ENCODE measurements around the gene ZCCHC14.
"Not testable (repeated sequence)": the region's sequence is repeated elsewhere in the genome, so short reads cannot be mapped to it uniquely, and the experiment has no call there.

ZCCHC14 gene

GRCh38 chr16:87497767-87498290, 5.0 kb upstream of the ZCCHC14 start:
- DNase-seq (ENCODE audit: low read depth in 2 of 3, low spot score in 2 of 3): not testable (repeated sequence)

DNA sequence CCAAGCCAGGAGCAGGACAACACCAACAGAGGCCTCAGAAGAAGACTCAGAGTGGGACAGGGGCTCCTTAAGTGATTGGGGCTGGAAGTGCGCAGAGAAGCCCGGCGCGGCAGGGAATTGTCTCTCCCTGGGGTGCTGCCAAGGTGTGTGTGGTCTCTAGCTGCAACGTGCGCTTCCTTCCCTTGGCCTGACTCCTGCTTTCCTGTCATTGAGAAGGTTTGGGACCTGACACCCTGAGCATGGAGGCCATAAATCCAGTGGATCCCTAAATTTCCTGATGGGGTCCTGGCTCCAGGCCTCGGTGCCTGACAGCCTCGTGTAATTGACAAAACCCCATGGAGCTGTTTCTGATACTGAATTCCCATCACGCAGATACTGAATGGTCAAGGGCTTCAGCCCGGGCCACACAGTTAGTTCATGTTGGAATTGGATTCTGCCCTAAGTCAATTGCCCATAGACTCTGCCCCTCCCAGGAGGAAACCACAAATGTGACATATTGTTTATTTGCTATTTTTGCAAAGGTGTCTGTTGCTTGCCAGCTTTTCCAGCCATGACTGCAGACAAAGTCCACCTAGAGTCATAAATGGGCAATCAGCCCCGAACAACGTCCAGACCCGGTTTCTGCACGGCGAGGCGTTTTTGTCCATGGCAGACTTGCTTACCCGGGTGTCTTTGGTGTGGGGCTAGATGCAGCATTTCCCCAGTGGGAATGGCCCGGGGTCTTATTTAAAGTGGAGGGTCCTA, 4.4 kb upstream of the ZCCHC14 start:
- DNase-seq (ENCODE audit: low read depth in 2 of 3, low spot score in 2 of 3): not testable (repeated sequence)

DNA sequence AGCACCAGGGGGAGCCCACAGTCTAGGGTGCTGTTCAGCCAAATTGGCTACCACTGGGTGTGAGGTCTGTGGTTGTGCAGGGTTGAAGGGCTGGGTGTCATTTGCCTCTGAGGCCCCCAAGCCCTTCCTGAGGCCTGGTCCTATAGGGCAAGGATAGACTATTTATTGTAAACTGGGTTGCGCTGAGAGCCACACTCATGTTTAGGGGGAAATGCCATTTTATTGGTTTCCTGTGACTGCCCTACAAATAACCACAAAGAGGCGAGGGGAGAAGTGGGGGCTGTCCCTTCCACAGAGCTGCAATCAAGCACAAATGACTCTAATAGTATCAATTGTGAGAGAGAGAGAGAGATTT, 3.6 kb upstream of the ZCCHC14 start:
- DNase-seq (ENCODE audit: low read depth in 2 of 3, low spot score in 2 of 3): no peak

- DNase-seq (ENCODE audit: low read depth in 2 of 3, low spot score in 2 of 3): no peak
Measured at GRCh38 chr16:87495578-87496446, 3.0 kb upstream of the ZCCHC14 start.

DNA sequence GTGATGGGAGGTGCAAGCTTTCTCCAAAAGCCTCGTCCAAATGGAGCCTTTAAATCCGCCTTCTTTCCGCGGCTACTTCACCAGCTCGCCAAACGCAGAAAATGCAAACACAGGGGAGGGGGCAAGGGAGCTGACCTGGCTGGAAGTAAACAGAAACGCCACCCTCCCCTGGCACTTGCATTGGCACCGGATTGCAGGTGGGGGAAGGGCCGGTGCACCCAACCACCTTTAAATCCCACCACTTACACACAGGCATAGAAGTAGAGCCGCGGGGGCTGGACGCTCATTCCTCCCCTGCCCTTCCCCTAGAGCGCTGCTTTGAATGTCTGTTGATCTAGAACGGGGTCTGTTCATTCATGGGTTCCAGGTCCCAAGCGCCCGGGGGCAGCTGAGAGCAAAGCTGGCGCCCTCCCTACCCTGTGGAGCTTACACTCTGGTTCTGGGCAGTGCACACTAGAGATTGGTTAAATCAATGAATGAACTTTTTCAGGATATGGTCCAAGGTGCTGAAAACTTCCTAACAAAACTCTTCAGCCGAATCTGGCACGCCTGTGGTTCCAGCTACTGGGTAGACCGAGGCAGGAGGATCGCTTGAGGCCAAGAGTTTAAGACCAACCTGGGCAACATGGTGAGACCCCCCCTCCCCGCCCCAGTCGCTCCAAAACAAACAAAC, 920 bp upstream of the ZCCHC14 start:
- no peak for DNase-seq (ENCODE audit: low read depth in 2 of 3, low spot score in 2 of 3)

GRCh38 chr16:87492291-87492630, 563 bp downstream of the ZCCHC14 start:
- no peak for DNase-seq (ENCODE audit: low read depth in 2 of 3, low spot score in 2 of 3)

GRCh38 chr16:87491522-87492290, 1.1 kb downstream of the ZCCHC14 start:
- DNase-seq (ENCODE audit: low read depth in 2 of 3, low spot score in 2 of 3): peak in 1 of 3 experiments; percentile 14

DNA sequence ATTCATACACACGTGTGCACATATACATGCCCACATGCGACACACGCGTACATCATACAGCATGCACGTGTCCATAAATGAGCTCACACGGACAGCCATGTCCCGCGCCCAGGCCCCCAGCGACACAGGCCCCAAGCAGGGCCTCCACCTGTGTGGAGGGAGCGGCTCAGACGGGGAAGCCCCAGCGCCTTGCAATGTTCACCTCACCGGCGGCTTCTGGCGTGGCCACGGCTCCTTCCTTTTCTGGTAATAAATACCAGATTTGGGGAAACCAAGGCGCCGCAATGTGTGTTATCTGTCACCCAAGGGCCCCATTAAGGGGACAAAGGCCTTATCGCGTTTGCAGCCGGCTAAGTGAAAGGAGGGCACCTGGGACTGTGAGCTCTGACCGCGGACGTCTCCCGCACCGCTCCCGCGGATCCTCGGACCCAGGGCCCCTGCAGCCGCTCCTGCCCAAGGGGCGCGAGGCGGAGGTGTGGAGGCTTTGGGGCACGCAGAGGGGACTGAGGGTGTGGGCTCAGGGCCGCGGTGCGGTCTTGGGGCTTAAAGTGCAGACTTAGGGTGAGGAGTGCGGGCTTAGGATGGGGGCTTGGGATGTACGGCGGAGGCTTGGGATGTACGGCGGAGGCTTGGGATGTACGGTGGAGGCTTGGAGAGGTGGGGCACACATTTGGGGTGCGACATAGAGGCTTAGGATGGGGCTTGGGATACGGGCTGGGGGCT, 1.9 kb downstream of the ZCCHC14 start:
- peak; percentile 24 to 42 (median 37) for DNase-seq (ENCODE audit: low read depth in 2 of 3, low spot score in 2 of 3)

DNA sequence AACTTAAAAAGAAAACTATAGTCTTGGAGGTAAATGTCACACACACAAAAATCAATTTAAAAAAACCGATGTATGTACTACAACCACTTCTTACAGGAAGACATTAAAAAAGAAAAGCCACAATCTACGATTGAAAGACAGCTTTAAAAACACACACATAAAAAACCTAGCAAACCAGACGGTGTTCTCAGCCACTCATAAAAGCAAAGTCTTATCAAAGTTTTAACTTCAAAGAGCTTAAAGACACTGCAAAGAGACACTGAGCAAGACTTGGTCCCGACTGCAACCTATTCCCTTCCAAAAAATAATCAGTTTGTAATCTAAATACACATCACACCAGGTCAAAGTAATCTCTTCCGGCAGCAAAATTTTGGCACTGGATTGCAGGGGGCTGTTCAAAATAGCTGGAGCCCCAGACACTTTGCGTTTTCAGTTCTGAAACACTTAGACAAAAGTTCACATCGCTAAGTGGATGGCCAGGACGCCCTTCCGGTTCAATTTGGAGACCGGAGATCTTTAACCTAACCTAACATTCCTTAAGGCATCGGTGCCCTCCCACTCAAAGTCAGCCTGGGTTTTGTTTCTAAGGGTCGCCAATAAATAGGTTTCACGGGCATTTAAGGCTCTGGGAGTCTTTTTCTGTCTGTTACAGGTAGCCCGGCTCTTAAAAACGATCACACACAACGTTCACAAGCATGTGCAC, 2.6 kb downstream of the ZCCHC14 start:
- DNase-seq (ENCODE audit: low read depth in 2 of 3, low spot score in 2 of 3): no peak

GRCh38 chr16:87489434-87490045, 3.3 kb downstream of the ZCCHC14 start:
- DNase-seq (ENCODE audit: low read depth in 2 of 3, low spot score in 2 of 3): no peak

DNA sequence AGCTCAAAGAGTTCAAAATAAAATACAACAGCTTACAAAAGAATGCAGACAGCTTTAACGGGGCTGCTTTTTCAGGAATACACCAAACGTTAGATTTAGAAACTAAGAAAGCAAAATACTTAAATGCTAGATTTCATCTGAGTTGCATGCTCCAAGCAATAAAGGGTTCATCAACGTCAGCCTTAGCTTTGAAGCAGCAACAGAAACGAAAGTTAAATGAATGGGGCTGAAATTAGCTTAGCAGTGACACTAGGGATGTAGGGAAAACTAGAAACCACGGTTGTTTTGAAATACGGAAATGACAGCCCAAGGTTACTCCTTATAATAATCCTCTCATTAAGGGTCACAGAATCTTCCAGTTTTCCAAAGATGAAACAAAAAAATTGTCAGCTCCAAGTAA, 3.9 kb downstream of the ZCCHC14 start:
- DNase-seq (ENCODE audit: low read depth in 2 of 3, low spot score in 2 of 3): not testable (repeated sequence)

- no peak for DNase-seq (ENCODE audit: low read depth in 2 of 3, low spot score in 2 of 3)
Measured at GRCh38 chr16:87487361-87487924, 5.4 kb downstream of the ZCCHC14 start.

- no peak for DNase-seq (ENCODE audit: low read depth in 2 of 3, low spot score in 2 of 3)
Measured at GRCh38 chr16:87486713-87487247, 6.0 kb downstream of the ZCCHC14 start.

- DNase-seq (ENCODE audit: low read depth in 2 of 3, low spot score in 2 of 3): no peak
Measured at GRCh38 chr16:87486282-87486681, 6.5 kb downstream of the ZCCHC14 start.

DNA sequence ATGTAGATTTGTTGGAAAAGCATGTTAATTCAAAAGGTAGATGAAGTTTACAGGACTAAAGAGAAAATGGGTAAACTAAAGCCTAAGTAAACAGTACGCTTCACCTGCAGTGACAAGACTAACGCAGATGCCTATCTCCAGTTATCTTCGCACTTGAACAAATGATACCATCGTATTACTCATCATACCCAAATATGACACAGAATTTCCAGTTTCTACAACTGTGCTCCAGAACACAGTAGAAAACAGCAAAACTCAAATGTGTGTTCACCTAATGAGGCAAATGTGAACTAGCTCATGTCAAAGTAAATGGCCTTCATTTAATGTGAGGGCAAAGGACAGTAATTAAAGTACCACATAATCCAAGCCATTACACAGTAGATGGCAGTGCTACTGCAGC, 7.0 kb downstream of the ZCCHC14 start:
- not testable (repeated sequence) for DNase-seq (ENCODE audit: low read depth in 2 of 3, low spot score in 2 of 3)

DNA sequence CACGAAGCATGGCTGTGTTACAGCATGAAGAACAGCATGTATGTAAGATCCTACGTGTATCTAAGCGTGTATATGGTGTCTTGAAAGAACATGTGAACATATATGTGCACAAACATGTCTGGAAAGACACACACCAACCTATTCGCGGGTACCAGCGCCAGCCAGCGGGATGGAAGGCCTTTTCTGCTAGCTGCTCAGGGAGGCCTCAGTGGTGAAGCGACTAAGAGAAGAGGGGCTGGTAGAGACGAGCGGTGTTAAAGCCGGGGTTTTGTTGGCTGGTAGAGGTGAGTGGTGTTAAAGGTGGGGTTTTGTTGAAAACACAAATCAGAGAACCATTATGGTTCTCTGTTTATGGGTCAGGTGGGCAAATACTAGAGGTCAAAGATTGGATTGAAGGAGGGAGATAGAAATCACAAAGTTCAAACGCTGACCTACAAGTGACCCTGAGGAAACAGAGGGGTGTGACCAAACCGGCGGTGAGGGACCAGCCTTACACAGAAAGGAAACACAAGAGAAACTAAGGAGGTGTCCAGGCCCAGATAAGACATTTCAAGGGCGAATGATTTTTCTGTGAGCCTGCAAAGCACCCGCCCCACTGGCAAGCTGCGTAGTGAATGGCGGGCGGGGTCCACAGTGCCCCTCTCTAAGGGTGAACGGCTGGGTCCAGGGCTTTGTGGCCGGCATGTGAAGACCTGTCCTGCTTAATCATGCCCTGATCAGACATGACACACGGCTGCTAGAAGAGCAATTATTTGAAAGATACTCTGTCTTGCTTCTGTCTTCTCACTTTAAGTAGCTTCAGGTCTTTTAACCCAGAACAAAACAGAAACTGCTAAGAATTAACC, 8.1 kb downstream of the ZCCHC14 start:
- no peak for DNase-seq (ENCODE audit: low read depth in 2 of 3, low spot score in 2 of 3)

GRCh38 chr16:87483481-87483880, 9.3 kb downstream of the ZCCHC14 start:
- DNase-seq (ENCODE audit: low read depth in 2 of 3, low spot score in 2 of 3): no peak

- DNase-seq (ENCODE audit: low read depth in 2 of 3, low spot score in 2 of 3): not testable (repeated sequence)
Measured at GRCh38 chr16:87482670-87483069, 10.2 kb downstream of the ZCCHC14 start.
